ENCODE data around the gene DSG3.

The DSG3 gene

GRCh38 chr18:31436825-31437224 lies 10.7 kb upstream of the DSG3 start:
- Histone ChIP-seq H3K4me2 (ENCODE audit: low read depth, low read length) (no peak overlapping the region), H3K4me3 (ENCODE audit: low read length) (no peak overlapping the region), H2AFZ (ENCODE audit: low read length) (no peak overlapping the region), H3K27ac (ENCODE audit: low read length) (no peak overlapping the region), H3K36me3 (replicated peaks; ENCODE audit: insufficient read depth, low read length) (no peaks in the 10 kb centered on the region), H3F3A (ENCODE audit: insufficient read depth, low read length) (no peaks in the 10 kb centered on the region; the same call in 1 of the 2 replicates), H3K9me3 (replicated peaks; ENCODE audit: insufficient read depth, low read length) (no peaks in the 10 kb centered on the region), H3K4me1 (ENCODE audit: low read length) (no peaks in the 10 kb centered on the region), H3K9ac (ENCODE audit: low read length) (no peak overlapping the region), H3K9me2 (replicated peaks; ENCODE audit: insufficient read depth, low read length) (no peaks in the 10 kb centered on the region), H3K79me2 (ENCODE audit: low read length) (no peaks in the 10 kb centered on the region), H3K27me3 (replicated peaks; ENCODE audit: insufficient read depth, low read length) (no peaks in the 10 kb centered on the region), H4K20me1 (ENCODE audit: insufficient read depth, low read length) (no peaks in the 10 kb centered on the region)
- TF ChIP-seq EZH2phosphoT487 (IDR thresholded peaks at IDR 0.05; ENCODE audit: low read length), result no peak
- no peak for TF ChIP-seq EZH2 (optimal IDR thresholded peaks at IDR 0.05; ENCODE audit: low read depth, low read length)
- no peak for TF ChIP-seq CTCF (IDR thresholded peaks at IDR 0.05; ENCODE audit: low read length)
- DNase-seq, result no peak

- no peak overlapping the region for H3K4me2 ChIP-seq (ENCODE audit: low read depth, low read length)
Measured at GRCh38 chr18:31438402-31438801, 9.1 kb upstream of the DSG3 start.

GRCh38 chr18:31439807-31440325 lies 7.7 kb upstream of the DSG3 start:
- Histone ChIP-seq H3K9me2 (replicated peaks; ENCODE audit: insufficient read depth, low read length) (no peaks in the 10 kb centered on the region), H3K27me3 (replicated peaks; ENCODE audit: insufficient read depth, low read length) (no peaks in the 10 kb centered on the region), H3K4me1 (ENCODE audit: low read length) (no peaks in the 10 kb centered on the region), H4K20me1 (ENCODE audit: insufficient read depth, low read length) (no peaks in the 10 kb centered on the region), H2AFZ (ENCODE audit: low read length) (no peak overlapping the region), H3K9ac (ENCODE audit: low read length) (no peak overlapping the region), H3K4me2 (ENCODE audit: low read depth, low read length) (no peak overlapping the region), H3K79me2 (ENCODE audit: low read length) (no peaks in the 10 kb centered on the region), H3K27ac (ENCODE audit: low read length) (no peak overlapping the region), H3F3A (ENCODE audit: insufficient read depth, low read length) (no peaks in the 10 kb centered on the region; the same call in 1 of the 2 replicates), H3K4me3 (ENCODE audit: low read length) (no peak overlapping the region), H3K36me3 (replicated peaks; ENCODE audit: insufficient read depth, low read length) (no peaks in the 10 kb centered on the region), H3K9me3 (replicated peaks; ENCODE audit: insufficient read depth, low read length) (no peaks in the 10 kb centered on the region)
- DNase-seq, result no peak
- TF ChIP-seq EZH2phosphoT487 (IDR thresholded peaks at IDR 0.05; ENCODE audit: low read length), result no peak
- no peak for TF ChIP-seq EZH2 (optimal IDR thresholded peaks at IDR 0.05; ENCODE audit: low read depth, low read length)
- no peak for TF ChIP-seq CTCF (IDR thresholded peaks at IDR 0.05; ENCODE audit: low read length)

More at GRCh38 chr18:31438402-31438801, 9.1 kb upstream of the DSG3 start:
- TF ChIP-seq EZH2phosphoT487 (IDR thresholded peaks at IDR 0.05; ENCODE audit: low read length) (no peak), CTCF (IDR thresholded peaks at IDR 0.05; ENCODE audit: low read length) (no peak), EZH2 (optimal IDR thresholded peaks at IDR 0.05; ENCODE audit: low read depth, low read length) (no peak)
- no peak for DNase-seq
- no peaks in the 10 kb centered on the region for H4K20me1 ChIP-seq (ENCODE audit: insufficient read depth, low read length)
- no peak overlapping the region for H2AFZ ChIP-seq (ENCODE audit: low read length)
- no peak overlapping the region for H3K9ac ChIP-seq (ENCODE audit: low read length)
- no peak overlapping the region for H3K27ac ChIP-seq (ENCODE audit: low read length)
- no peaks in the 10 kb centered on the region for H3K79me2 ChIP-seq (ENCODE audit: low read length)
- no peaks in the 10 kb centered on the region for H3K27me3 ChIP-seq (replicated peaks; ENCODE audit: insufficient read depth, low read length)
- H3F3A ChIP-seq (ENCODE audit: insufficient read depth, low read length), result no peaks in the 10 kb centered on the region; the same call in 1 of the 2 replicates
- no peaks in the 10 kb centered on the region for H3K9me3 ChIP-seq (replicated peaks; ENCODE audit: insufficient read depth, low read length)
- no peak overlapping the region for H3K4me3 ChIP-seq (ENCODE audit: low read length)
- H3K9me2 ChIP-seq (replicated peaks; ENCODE audit: insufficient read depth, low read length), result no peaks in the 10 kb centered on the region
- no peaks in the 10 kb centered on the region for H3K36me3 ChIP-seq (replicated peaks; ENCODE audit: insufficient read depth, low read length)
- no peaks in the 10 kb centered on the region for H3K4me1 ChIP-seq (ENCODE audit: low read length)

Measured in MM.1S (cell line).